DOHH2 (cell line): Measurements from ENCODE around the gene HSBP1L1.

Source experiments
- H3F3A ChIP-seq: fragments of 200-600 bp; sonication (generic), shearing (Covaris generic); 2 replicates; pipeline ENCODE4 v1.6.0; 2016; ENCODE audit warnings: antibody characterized with exemption, mild to moderate bottlenecking; ENCODE audit not compliant: control insufficient read depth, insufficient read depth
- H3K27ac ChIP-seq: fragments of 200-600 bp; sonication (generic); 2 replicates; pipeline ENCODE4 v1.5.1; 2014; ENCODE audit warnings: low read depth, mild to moderate bottlenecking, low read length, moderate library complexity
- H3K27me3 ChIP-seq: fragments of 200-600 bp; sonication (generic); 2 replicates; pipeline ENCODE4 v1.6.1; 2014; ENCODE audit warnings: mild to moderate bottlenecking, low read length, mixed read lengths; ENCODE audit not compliant: control insufficient read depth
- H3K36me3 ChIP-seq: fragments of 200-600 bp; sonication (generic); 2 replicates; pipeline ENCODE4 v1.6.1; 2014; ENCODE audit warnings: mild to moderate bottlenecking, low read length, moderate library complexity, mixed read lengths; ENCODE audit not compliant: control insufficient read depth
- H3K4me1 ChIP-seq: fragments of 200-600 bp; sonication (generic); 2 replicates; pipeline ENCODE4 v1.6.1; 2014; ENCODE audit warnings: mild to moderate bottlenecking, low read length, mixed read lengths; ENCODE audit not compliant: control insufficient read depth
- H3K4me2 ChIP-seq: fragments of 200-600 bp; sonication (generic); 2 replicates; pipeline ENCODE4 v1.6.0; 2014; ENCODE audit warnings: mild to moderate bottlenecking, low read length, moderate library complexity
- H3K4me3 ChIP-seq: fragments of 200-600 bp; sonication (generic); 2 replicates; pipeline ENCODE4 v1.5.1; 2014; ENCODE audit warnings: mild to moderate bottlenecking, low read length, mixed read lengths
- H3K79me2 ChIP-seq: fragments of 200-600 bp; sonication (generic); 2 replicates; pipeline ENCODE4 v1.6.1; 2014; ENCODE audit warnings: mild to moderate bottlenecking, low read length, mixed read lengths; ENCODE audit not compliant: control insufficient read depth
- H3K9me2 ChIP-seq: fragments of 200-600 bp; sonication (generic); replicated peaks from 2 replicates; pipeline ENCODE4 v1.6.1; 2014; ENCODE audit warnings: mild to moderate bottlenecking, low read length, mixed read lengths; ENCODE audit not compliant: control insufficient read depth
- H3K9me3 ChIP-seq: fragments of 200-600 bp; sonication (generic); 2 replicates; pipeline ENCODE4 v1.6.1; 2014; ENCODE audit warnings: antibody characterized with exemption, low read length, mixed read lengths; ENCODE audit not compliant: control insufficient read depth, insufficient read depth
- H4K20me1 ChIP-seq: fragments of 200-600 bp; sonication (generic); 2 replicates; pipeline ENCODE4 v1.6.0; 2014; ENCODE audit warnings: low read depth, mild to moderate bottlenecking, antibody characterized with exemption, low read length, moderate library complexity; ENCODE audit not compliant: control insufficient read depth, insufficient read depth
- CTCF ChIP-seq: fragments of 200-600 bp; sonication (generic); IDR thresholded peaks from one replicate; pipeline ENCODE4 v1.5.1; 2014; ENCODE audit warnings: antibody characterized with exemption, mild to moderate bottlenecking, low read depth, low read length; ENCODE audit not compliant: poor library complexity, severe bottlenecking
- EZH2phosphoT487 ChIP-seq: fragments of 200-600 bp; sonication (generic); IDR thresholded peaks from 2 replicates; pipeline ENCODE4 v1.6.1; 2017; ENCODE audit warnings: borderline replicate concordance, mild to moderate bottlenecking, antibody characterized with exemption, low read length, moderate library complexity, mixed read lengths

HSBP1L1 gene

GRCh38 chr18:79964330-79965118, at the start of gene HSBP1L1:
Gene HSBP1L1, plus strand, starts transcription at chr18:79964643. Its CDS starts 93 bp downstream, at chr18:79964736.
- H3K4me3 ChIP-seq, result peak within 1 kb of the TSS; percentile 74
- H3K27me3 ChIP-seq, result no peaks in the 10 kb centered on the region
- H4K20me1 ChIP-seq, result no peaks in the 10 kb centered on the region

GRCh38 chr18:79915161-79916127, 49.0 kb upstream of the HSBP1L1 start:
- no peaks in the 10 kb centered on the region for H3K27me3 ChIP-seq
- H3K79me2 ChIP-seq, result no peaks in the 10 kb centered on the region; the same call in 1 of the 2 replicates
- no peaks in the 10 kb centered on the region for H3K4me1 ChIP-seq
- H3K4me3 ChIP-seq, result no peak overlapping the region
- peaks cover 6% of the 10 kb centered on the region; the same call in 1 of the 2 replicates for H3K9me3 ChIP-seq
- H3K9me2 ChIP-seq, result no peaks in the 10 kb centered on the region
- H3K27ac ChIP-seq, result no peak overlapping the region
- H3F3A ChIP-seq, result no peaks in the 10 kb centered on the region
- no peak for TF ChIP-seq CTCF
- no peak for TF ChIP-seq EZH2phosphoT487
- H3K4me2 ChIP-seq, result no peak overlapping the region
- no peaks in the 10 kb centered on the region for H4K20me1 ChIP-seq
- H3K36me3 ChIP-seq, result peaks cover 28% of the 10 kb centered on the region

More at GRCh38 chr18:79964330-79965118, at the start of gene HSBP1L1:
- Histone ChIP-seq H3K36me3 (peaks cover 20% of the 10 kb centered on the region), H3K79me2 (peaks cover 48% of the 10 kb centered on the region), H3F3A (peaks cover 22% of the 10 kb centered on the region), H3K9me3 (no peaks in the 10 kb centered on the region), H3K4me1 (peaks cover 73% of the 10 kb centered on the region), H3K27ac (peak within 1 kb of the TSS; percentile 78), H3K9me2 (no peaks in the 10 kb centered on the region), H3K4me2 (peak within 1 kb of the TSS; percentile 80)
- TF ChIP-seq CTCF (no peak), EZH2phosphoT487 (no peak)

GRCh38 chr18:79916128-79916494, 48.3 kb upstream of the HSBP1L1 start:
- Histone ChIP-seq H3K27ac (no peak overlapping the region), H3K4me2 (no peak overlapping the region), H3K27me3 (no peaks in the 10 kb centered on the region), H3K79me2 (no peaks in the 10 kb centered on the region; the same call in 1 of the 2 replicates), H3K9me2 (no peaks in the 10 kb centered on the region), H3K4me1 (no peaks in the 10 kb centered on the region), H3F3A (no peaks in the 10 kb centered on the region), H3K9me3 (peaks cover 6% of the 10 kb centered on the region; the same call in 1 of the 2 replicates), H3K4me3 (no peak overlapping the region), H4K20me1 (no peaks in the 10 kb centered on the region), H3K36me3 (peaks cover 28% of the 10 kb centered on the region)
- TF ChIP-seq EZH2phosphoT487 (no peak), CTCF (no peak)
